ENCODE results near the gene RPS6KA1.
"Not testable (repeated sequence)": the region's sequence is repeated elsewhere in the genome, so short reads cannot be mapped to it uniquely, and the experiment has no call there.

Gene RPS6KA1

GRCh38 chr1:26556111-26556510 lies 26.6 kb downstream of the RPS6KA1 start:
- no peak for DNase-seq

GRCh38 chr1:26557008-26557407 lies 27.4 kb downstream of the RPS6KA1 start:
- DNase-seq, result no peak

GRCh38 chr1:26558685-26559048 lies 29.1 kb downstream of the RPS6KA1 start:
- DNase-seq, result no peak

- no peak for DNase-seq
These were observed 30.8 kb downstream of the RPS6KA1 start for GRCh38 chr1:26560403-26560780.

GRCh38 chr1:26570287-26570686 lies 40.7 kb downstream of the RPS6KA1 start:
- no peak for DNase-seq

GRCh38 chr1:26571381-26571780 lies 41.8 kb downstream of the RPS6KA1 start:
- no peak for DNase-seq

- DNase-seq, result no peak
These were observed 44.5 kb downstream of the RPS6KA1 start for GRCh38 chr1:26574018-26574417.

GRCh38 chr1:26574719-26575251 lies 45.2 kb downstream of the RPS6KA1 start:
- DNase-seq, result no peak

- no peak for DNase-seq
These were observed 45.8 kb downstream of the RPS6KA1 start for GRCh38 chr1:26575348-26575747.

- DNase-seq, result no peak
These were observed 48.6 kb downstream of the RPS6KA1 start for GRCh38 chr1:26578167-26578566.

GRCh38 chr1:26579681-26580111 lies 50.1 kb downstream of the RPS6KA1 start:
- peak; percentile 12 for DNase-seq

GRCh38 chr1:26580116-26580515 lies 50.6 kb downstream of the RPS6KA1 start:
- no peak for DNase-seq

GRCh38 chr1:26581287-26581651 lies 51.7 kb downstream of the RPS6KA1 start:
- no peak for DNase-seq

- no peak for DNase-seq
These were observed 52.7 kb downstream of the RPS6KA1 start for GRCh38 chr1:26582053-26582835.

- DNase-seq, result peak; percentile 89
These were observed 53.4 kb downstream of the RPS6KA1 start for GRCh38 chr1:26582836-26583460.

GRCh38 chr1:26583646-26584485 lies 54.3 kb downstream of the RPS6KA1 start:
- DNase-seq, result no peak

GRCh38 chr1:26584588-26584987 lies 55.0 kb downstream of the RPS6KA1 start:
- DNase-seq, result not testable (repeated sequence)

GRCh38 chr1:26585471-26585870 lies 55.9 kb downstream of the RPS6KA1 start:
- no peak for DNase-seq

- DNase-seq, result no peak
These were observed 63.8 kb downstream of the RPS6KA1 start for GRCh38 chr1:26593385-26593784.

- DNase-seq, result not testable (repeated sequence)
These were observed 65.0 kb downstream of the RPS6KA1 start for GRCh38 chr1:26594593-26594992.

- no peak for DNase-seq
These were observed 68.1 kb downstream of the RPS6KA1 start for GRCh38 chr1:26597629-26598039.

GRCh38 chr1:26598890-26599289 lies 69.3 kb downstream of the RPS6KA1 start:
- no peak for DNase-seq

GRCh38 chr1:26602378-26602959 lies 72.9 kb downstream of the RPS6KA1 start:
- no peak for DNase-seq
